LHCN-M2 (cell line): ENCODE results near the gene RAD51B. TPM values are rescaled to one million over a fixed set of nuclear protein-coding genes. Genes with fewer than 3 reads are reported as not detected.

ENCODE experiments used
- DNase-seq: peaks from one replicate; pipeline ENCODE4 v3.0.0-alpha.2; 2012; ENCODE audit warnings: low read depth
- total RNA-seq: library from RNA; depleted of rRNA; stranded (reverse); fragments of >200 nt; gene quantifications from 2 replicates; pipeline ENCODE4 v1.2.3, GENCODE V29; 2014

The RAD51B gene
- total RNA-seq, 1 experiment from 2014 or later = 14.5 TPM

- no peak for DNase-seq
Measured at GRCh38 chr14:67892466-67893100, 73.0 kb downstream of the RAD51B start.

GRCh38 chr14:67900231-67900630, 80.7 kb downstream of the RAD51B start:
- no peak for DNase-seq

- DNase-seq = no peak
Measured at GRCh38 chr14:67908052-67908754, 88.6 kb downstream of the RAD51B start.

- DNase-seq = peak; percentile 44
Measured at GRCh38 chr14:67911562-67911961, 92.0 kb downstream of the RAD51B start.

GRCh38 chr14:67916430-67916829, 96.9 kb downstream of the RAD51B start:
- DNase-seq = no peak

- no peak for DNase-seq
Measured at GRCh38 chr14:67917006-67917405, 97.4 kb downstream of the RAD51B start.

- DNase-seq = no peak
Measured at GRCh38 chr14:67918838-67919237, 99.3 kb downstream of the RAD51B start.

GRCh38 chr14:67919259-67920032, 99.9 kb downstream of the RAD51B start:
- DNase-seq = no peak

GRCh38 chr14:67926821-67927220, 107.2 kb downstream of the RAD51B start:
- no peak for DNase-seq

- DNase-seq = no peak
Measured at GRCh38 chr14:67927244-67927643, 107.7 kb downstream of the RAD51B start.

- DNase-seq = no peak
Measured at GRCh38 chr14:67928375-67928774, 108.8 kb downstream of the RAD51B start.

- DNase-seq = no peak
Measured at GRCh38 chr14:67932708-67933246, 113.2 kb downstream of the RAD51B start.

GRCh38 chr14:67933266-67933665, 113.7 kb downstream of the RAD51B start:
- no peak for DNase-seq

- peak; percentile 86 for DNase-seq
Measured at GRCh38 chr14:67934087-67934486, 114.5 kb downstream of the RAD51B start.

- DNase-seq = no peak
Measured at GRCh38 chr14:67934862-67935261, 115.3 kb downstream of the RAD51B start.

- no peak for DNase-seq
Measured at GRCh38 chr14:67935371-67935770, 115.8 kb downstream of the RAD51B start.

GRCh38 chr14:67938071-67938470, 118.5 kb downstream of the RAD51B start:
- DNase-seq = no peak

GRCh38 chr14:67940486-67941455, 121.2 kb downstream of the RAD51B start:
- peak; percentile 87 for DNase-seq

- peak; percentile 23 for DNase-seq
Measured at GRCh38 chr14:67941456-67942018, 122.0 kb downstream of the RAD51B start.

- DNase-seq = no peak
Measured at GRCh38 chr14:67942080-67942710, 122.6 kb downstream of the RAD51B start.
